Smooth muscle cell (in vitro differentiated cells): ENCODE results near the gene RBPJL. TPM values are rescaled to one million over a fixed set of nuclear protein-coding genes. Genes with fewer than 3 reads are reported as not detected.

Source experiments
- DNase-seq: peaks from one replicate; lab custom pipeline; 2025; ENCODE audit not compliant: unreplicated experiment; lab: John Stamatoyannopoulos, UW
- H2AFZ ChIP-seq: fragments of 200-600 bp; sonication (generic); 2 replicates; pipeline ENCODE4 v1.6.0; 2016; ENCODE audit warnings: antibody characterized with exemption, low read depth, mild to moderate bottlenecking
- H3F3A ChIP-seq: fragments of 200-600 bp; sonication (generic); 2 replicates; pipeline ENCODE4 v1.6.0; 2017; ENCODE audit warnings: antibody characterized with exemption, low read depth
- H3K27ac ChIP-seq: fragments of 200-600 bp; sonication (generic); 2 replicates; pipeline ENCODE4 v1.5.1; 2016; ENCODE audit warnings: low read depth, mild to moderate bottlenecking
- H3K27me3 ChIP-seq: fragments of 200-600 bp; sonication (generic); 2 replicates; pipeline ENCODE4 v1.6.1; 2016; ENCODE audit warnings: low read depth, mild to moderate bottlenecking
- H3K36me3 ChIP-seq: fragments of 200-600 bp; sonication (generic); 2 replicates; pipeline ENCODE4 v1.5.1; 2016; ENCODE audit warnings: low read depth
- H3K4me1 ChIP-seq: fragments of 200-600 bp; sonication (generic); 2 replicates; pipeline ENCODE4 v1.5.1; 2016; ENCODE audit warnings: low read depth
- H3K4me2 ChIP-seq: fragments of 200-600 bp; sonication (generic); 2 replicates; pipeline ENCODE4 v1.6.0; 2016; ENCODE audit warnings: mild to moderate bottlenecking
- H3K4me3 ChIP-seq: fragments of 200-600 bp; sonication (generic); 2 replicates; pipeline ENCODE4 v1.5.1; 2016; ENCODE audit warnings: mild to moderate bottlenecking
- H3K79me2 ChIP-seq: fragments of 200-600 bp; sonication (generic); 2 replicates; pipeline ENCODE4 v1.6.0; 2016; ENCODE audit warnings: low read depth, mild to moderate bottlenecking
- H3K9ac ChIP-seq: fragments of 200-600 bp; sonication (generic); 2 replicates; pipeline ENCODE4 v1.6.0; 2016; ENCODE audit warnings: low read depth
- H3K9me3 ChIP-seq: fragments of 200-600 bp; sonication (generic); replicated peaks from 2 replicates; pipeline ENCODE4 v1.5.1; 2016; ENCODE audit warnings: low read depth
- H4K20me1 ChIP-seq: fragments of 200-600 bp; sonication (generic); 2 replicates; pipeline ENCODE4 v1.6.0; 2016; ENCODE audit warnings: low read depth
- WGBS: methylation state at CpG from one replicate; pipeline ENCODE4 v1.1.7; 2016; ENCODE audit warnings: low lambda C conversion rate; 5-methylcytosine and 5-hydroxymethylcytosine counted together
- polyA plus RNA-seq: library from polyadenylated mRNA; unstranded; fragments of >200 nt; fragmentation: Nextera tagmentation; extraction: Ambion mirVana; gene quantifications from 2 replicates; pipeline ENCODE4 v1.2.1, GENCODE V29; 2016
- total RNA-seq: library from RNA; depleted of rRNA; stranded (reverse); fragments of >200 nt; gene quantifications from 2 replicates; pipeline ENCODE4 v1.2.3, GENCODE V29; 2014
- TF ChIP-seq, protein P1 (sequence below): fragments of 200-600 bp; sonication (generic); IDR thresholded peaks from 2 replicates; pipeline ENCODE4 v1.5.1; 2017; ENCODE audit warnings: borderline replicate concordance, mild to moderate bottlenecking, antibody characterized with exemption; ENCODE audit not compliant: insufficient read depth, poor library complexity, severe bottlenecking

Gene RBPJL
- total and polyA plus RNA-seq, 2 experiments from 2014 or later = not detected

DNA sequence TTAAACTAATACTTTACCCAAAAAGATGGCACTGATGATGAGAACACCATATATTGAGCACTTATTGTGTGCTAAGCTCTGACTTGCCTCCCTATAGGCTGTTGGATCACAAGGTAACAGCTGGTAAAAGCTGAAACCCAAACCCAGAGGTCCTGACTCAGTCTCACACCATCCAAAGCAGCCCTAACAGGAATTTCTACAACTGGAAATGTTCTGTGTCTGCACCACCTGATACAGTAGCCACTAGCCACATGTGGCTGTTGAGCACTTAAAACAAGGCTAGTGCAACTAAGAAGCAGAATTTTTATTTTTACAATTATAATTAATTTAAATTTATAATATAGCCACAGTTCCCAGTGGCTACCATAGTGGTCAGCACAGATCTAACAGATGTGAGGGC lies 17.1 kb downstream of the RBPJL start:
- no peaks in the 10 kb centered on the region for H4K20me1 ChIP-seq
- H3K4me3 ChIP-seq = no peak overlapping the region
- H3K27me3 ChIP-seq = no peaks in the 10 kb centered on the region
- no peak overlapping the region for H3K9ac ChIP-seq
- no peak overlapping the region for H2AFZ ChIP-seq
- no peaks in the 10 kb centered on the region for H3K36me3 ChIP-seq
- no peaks in the 10 kb centered on the region for H3K4me1 ChIP-seq
- H3K4me2 ChIP-seq = no peak overlapping the region
- DNase-seq = no peak
- no peaks in the 10 kb centered on the region for H3K79me2 ChIP-seq
- TF ChIP-seq, protein P1, sequence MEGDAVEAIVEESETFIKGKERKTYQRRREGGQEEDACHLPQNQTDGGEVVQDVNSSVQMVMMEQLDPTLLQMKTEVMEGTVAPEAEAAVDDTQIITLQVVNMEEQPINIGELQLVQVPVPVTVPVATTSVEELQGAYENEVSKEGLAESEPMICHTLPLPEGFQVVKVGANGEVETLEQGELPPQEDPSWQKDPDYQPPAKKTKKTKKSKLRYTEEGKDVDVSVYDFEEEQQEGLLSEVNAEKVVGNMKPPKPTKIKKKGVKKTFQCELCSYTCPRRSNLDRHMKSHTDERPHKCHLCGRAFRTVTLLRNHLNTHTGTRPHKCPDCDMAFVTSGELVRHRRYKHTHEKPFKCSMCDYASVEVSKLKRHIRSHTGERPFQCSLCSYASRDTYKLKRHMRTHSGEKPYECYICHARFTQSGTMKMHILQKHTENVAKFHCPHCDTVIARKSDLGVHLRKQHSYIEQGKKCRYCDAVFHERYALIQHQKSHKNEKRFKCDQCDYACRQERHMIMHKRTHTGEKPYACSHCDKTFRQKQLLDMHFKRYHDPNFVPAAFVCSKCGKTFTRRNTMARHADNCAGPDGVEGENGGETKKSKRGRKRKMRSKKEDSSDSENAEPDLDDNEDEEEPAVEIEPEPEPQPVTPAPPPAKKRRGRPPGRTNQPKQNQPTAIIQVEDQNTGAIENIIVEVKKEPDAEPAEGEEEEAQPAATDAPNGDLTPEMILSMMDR = no peak
- H3K27ac ChIP-seq = no peak overlapping the region
- no peaks in the 10 kb centered on the region for H3K9me3 ChIP-seq
- H3F3A ChIP-seq = peaks cover 10% of the 10 kb centered on the region

DNA sequence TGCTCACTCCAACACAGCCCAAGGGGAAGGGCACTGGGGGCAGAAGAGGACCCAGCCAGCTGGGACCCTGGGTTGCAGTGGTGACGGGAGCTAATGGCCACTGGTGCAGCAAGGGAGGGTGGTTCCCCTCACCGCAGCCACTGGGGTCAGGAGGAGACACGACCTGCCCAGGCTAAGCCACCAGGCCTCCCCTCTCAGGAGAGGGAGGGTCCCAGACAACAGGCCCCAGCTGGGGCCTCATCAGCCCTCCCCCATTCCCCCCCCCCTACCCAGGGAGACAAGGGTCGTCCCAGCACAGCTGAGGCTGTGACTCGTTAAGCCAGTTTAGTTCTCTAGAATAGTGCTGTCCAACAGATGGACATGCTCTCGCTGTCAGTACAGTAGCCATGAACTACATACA lies 18.7 kb downstream of the RBPJL start:
- Histone ChIP-seq H4K20me1 (peaks cover 8% of the 10 kb centered on the region), H2AFZ (no peak overlapping the region), H3K4me2 (no peak overlapping the region), H3K4me3 (no peak overlapping the region), H3K9ac (no peak overlapping the region), H3K79me2 (no peaks in the 10 kb centered on the region), H3F3A (peaks cover 14% of the 10 kb centered on the region), H3K9me3 (no peaks in the 10 kb centered on the region), H3K4me1 (no peaks in the 10 kb centered on the region), H3K27ac (no peak overlapping the region), H3K27me3 (no peaks in the 10 kb centered on the region), H3K36me3 (no peaks in the 10 kb centered on the region)
- 54% methylated on average over 6 of the region's 6 CpGs for WGBS
- DNase-seq = no peak
- TF ChIP-seq, protein P1 = no peak

- H3K9me3 ChIP-seq = no peaks in the 10 kb centered on the region
- peaks cover 14% of the 10 kb centered on the region for H3F3A ChIP-seq
- no peak for DNase-seq
- 94% methylated on average over 4 of the region's 4 CpGs for WGBS
- H4K20me1 ChIP-seq = peaks cover 8% of the 10 kb centered on the region
- no peaks in the 10 kb centered on the region for H3K27me3 ChIP-seq
- H3K4me2 ChIP-seq = no peak overlapping the region
- H3K79me2 ChIP-seq = peaks cover 4% of the 10 kb centered on the region
- no peaks in the 10 kb centered on the region for H3K36me3 ChIP-seq
- H3K4me3 ChIP-seq = no peak overlapping the region
- TF ChIP-seq, protein P1 = no peak
- H3K27ac ChIP-seq = no peak overlapping the region
- H3K4me1 ChIP-seq = no peaks in the 10 kb centered on the region
- no peak overlapping the region for H3K9ac ChIP-seq
- H2AFZ ChIP-seq = no peak overlapping the region
Observed at GRCh38 chr20:45328451-45328850, 21.8 kb downstream of the RBPJL start.

DNA sequence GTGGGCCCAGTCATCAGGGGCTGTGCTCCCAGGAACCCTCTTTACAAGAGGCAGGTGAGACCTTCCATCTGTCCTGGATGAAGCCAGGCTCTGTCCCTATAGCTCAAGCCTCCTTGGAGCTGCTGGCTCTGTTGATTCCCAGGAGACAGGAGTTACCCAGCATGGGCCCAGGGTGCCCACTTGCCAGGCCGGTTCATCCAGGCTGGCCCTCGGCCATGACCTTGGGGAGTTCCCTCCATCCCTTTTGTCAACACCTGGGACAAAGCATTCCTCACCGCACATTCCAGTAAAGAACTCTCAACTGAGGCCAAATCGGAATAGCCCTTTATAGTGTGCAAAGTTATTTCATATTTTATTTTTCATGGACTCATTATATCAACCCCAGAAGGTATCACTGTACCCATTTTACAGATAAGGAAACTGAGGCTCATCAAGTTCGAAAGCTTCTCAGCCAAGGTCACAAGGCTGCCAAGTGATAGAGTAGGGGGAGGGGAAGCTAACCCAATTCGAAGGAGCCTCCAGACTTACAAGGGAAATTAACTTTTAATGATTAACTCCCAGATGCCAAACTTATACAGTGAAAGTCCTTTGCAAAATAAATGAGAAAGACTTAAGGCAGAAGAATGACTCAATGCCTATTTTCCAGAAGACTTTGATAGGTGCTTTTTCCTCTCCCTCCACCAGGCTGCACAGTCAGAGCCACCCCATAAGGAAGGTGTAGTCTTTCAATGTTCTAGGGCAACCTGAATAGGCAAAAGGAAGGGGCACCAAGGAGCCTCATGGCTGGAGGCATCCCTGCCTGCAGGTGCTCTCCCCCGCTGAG lies 23.1 kb downstream of the RBPJL start:
- peaks cover 8% of the 10 kb centered on the region for H4K20me1 ChIP-seq
- no peak overlapping the region for H3K4me2 ChIP-seq
- H3F3A ChIP-seq = peaks cover 10% of the 10 kb centered on the region
- no peaks in the 10 kb centered on the region for H3K27me3 ChIP-seq
- H3K36me3 ChIP-seq = no peaks in the 10 kb centered on the region
- H3K27ac ChIP-seq = no peak overlapping the region
- 84% methylated on average over 7 of the region's 7 CpGs for WGBS
- no peak overlapping the region for H2AFZ ChIP-seq
- no peak for DNase-seq
- TF ChIP-seq, protein P1 = no peak
- no peak overlapping the region for H3K4me3 ChIP-seq
- H3K9me3 ChIP-seq = no peaks in the 10 kb centered on the region
- no peak overlapping the region for H3K9ac ChIP-seq
- no peaks in the 10 kb centered on the region for H3K4me1 ChIP-seq
- H3K79me2 ChIP-seq = peaks cover 17% of the 10 kb centered on the region
